Cardiac septum (tissue), 1 donor: ENCODE data around the gene BDP1. TPM values are rescaled to one million over a fixed set of nuclear protein-coding genes. Genes with fewer than 3 reads are reported as not detected.
"Not testable (repeated sequence)": the region's sequence is repeated elsewhere in the genome, so short reads cannot be mapped to it uniquely, and the experiment has no call there.

Source experiments
- DNase-seq: peaks from one replicate; pipeline ENCODE4 v3.0.0-alpha.2; 2020; ENCODE audit warnings: low spot score
- intact Hi-C: fragments of 100-400 bp; cut with DNase I; formaldehyde crosslinking; loops from one replicate; pipeline ENCODE4 v1.14.0; 2022
- total RNA-seq: library from RNA; stranded (reverse); fragmentation: NEBNext Ultra II Directional; extraction: Animal tissue kit (Norgen Biotek cat#: 25700); gene quantifications from one replicate; pipeline ENCODE4 v1.2.1, GENCODE V29; 2021
- donor health status: DM: no; HTN: no; CAD: no.

Gene BDP1
- total RNA-seq, 1 donor from 2014 or later = 18.4 TPM

DNA sequence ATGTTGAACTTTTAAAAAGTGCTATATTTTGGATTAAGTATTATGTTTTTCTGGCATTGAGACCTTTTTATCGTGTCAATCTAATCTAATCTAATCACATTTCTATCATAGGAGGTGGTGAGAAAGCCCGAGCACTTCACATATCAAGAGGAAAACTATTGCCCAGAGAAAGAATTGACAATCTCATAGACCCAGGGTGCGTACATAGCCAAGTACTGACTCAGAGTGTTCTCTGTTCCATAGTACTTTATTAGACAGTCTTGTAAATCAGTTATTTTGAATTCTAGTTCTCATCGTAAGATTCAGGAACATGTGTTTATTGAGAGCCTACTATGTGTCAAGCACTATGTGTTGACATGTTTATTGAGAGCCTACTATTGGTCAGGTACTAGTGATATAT is 140.7 kb downstream of the BDP1 start:
- intact Hi-C loops = no loop called here
- no peak for DNase-seq

DNA sequence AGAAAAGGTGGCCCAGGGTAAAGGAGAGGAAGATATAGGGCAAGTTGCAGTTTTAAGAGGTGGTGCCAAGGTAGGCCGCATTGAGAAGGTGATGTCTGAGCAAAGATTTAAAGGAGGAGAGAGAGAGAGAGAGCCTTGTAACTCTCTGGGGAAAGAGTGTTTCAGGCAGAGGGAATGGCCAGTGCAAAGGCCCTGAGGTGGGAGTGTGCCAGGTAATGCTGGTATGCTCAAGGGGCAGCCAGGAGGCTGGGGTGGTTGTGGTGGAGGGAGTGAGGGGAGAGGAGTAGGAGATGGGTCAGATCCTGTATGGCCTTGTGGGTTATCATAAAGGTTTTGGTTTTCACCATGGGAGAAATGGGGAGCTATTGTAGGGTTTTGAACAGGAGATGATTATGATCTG is 141.6 kb downstream of the BDP1 start:
- intact Hi-C loops = no loop called here

DNA sequence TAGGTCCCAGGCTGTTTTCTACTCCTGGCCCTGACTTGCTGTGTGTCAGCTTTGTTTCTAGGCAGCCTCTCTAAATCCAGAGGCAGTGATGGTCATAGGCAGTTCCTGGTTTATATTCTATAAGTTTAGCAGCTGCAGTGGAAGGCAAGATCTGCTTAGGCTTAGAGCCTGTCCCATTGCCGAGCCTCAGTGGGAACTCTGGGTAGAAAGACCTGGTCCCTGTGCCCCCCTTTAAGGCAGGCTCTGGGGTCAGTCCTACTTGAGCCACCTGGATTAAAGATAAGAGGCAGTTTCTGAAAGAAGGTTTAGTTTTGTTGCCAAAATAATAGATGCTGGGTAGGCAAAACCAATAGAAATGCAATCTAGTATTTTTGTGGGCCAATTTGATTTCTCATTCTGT is 145.3 kb downstream of the BDP1 start:
- intact Hi-C loops = no loop called here
- no peak for DNase-seq

More for the DNA sequence above, 141.6 kb downstream of the BDP1 start:
- no peak for DNase-seq

DNA sequence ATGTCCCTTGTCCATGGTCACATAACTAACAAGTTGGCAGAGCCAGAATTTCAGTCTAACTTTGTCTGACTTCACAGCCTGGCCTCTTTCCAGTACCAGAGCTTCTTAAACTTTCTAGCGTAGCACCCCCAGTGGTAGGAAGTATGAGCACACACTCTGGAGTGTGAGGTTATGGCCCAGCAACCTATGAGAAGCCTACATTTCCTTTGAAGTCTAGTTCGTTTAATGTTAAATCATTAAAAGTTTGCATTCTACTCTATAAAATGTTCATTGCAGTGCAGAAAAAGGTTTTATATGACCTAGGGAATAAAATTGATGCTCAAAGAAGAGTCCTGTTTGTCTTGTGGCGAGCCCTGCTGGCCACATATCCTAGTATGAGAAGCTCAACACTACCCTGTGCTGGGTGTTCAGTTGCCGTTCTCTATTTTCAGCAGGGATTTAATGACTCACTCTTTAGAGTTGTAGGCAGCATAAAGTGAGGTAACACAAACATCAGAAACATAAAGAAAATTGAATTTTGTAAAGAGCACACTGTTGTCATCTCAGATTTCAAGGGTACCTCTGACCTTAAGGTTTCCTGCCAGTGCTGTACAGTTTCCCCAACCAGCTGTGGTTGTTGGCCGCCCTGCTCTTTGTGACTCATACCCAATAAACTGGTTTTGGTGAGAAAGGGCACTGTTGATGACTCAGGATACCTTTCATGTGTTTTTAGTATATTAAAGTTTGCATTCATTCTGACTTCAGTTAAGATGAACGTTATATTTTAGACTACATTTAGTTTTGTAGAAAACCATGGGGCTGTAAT is 146.0 kb downstream of the BDP1 start:
- intact Hi-C loops = no loop called here
- no peak for DNase-seq

DNA sequence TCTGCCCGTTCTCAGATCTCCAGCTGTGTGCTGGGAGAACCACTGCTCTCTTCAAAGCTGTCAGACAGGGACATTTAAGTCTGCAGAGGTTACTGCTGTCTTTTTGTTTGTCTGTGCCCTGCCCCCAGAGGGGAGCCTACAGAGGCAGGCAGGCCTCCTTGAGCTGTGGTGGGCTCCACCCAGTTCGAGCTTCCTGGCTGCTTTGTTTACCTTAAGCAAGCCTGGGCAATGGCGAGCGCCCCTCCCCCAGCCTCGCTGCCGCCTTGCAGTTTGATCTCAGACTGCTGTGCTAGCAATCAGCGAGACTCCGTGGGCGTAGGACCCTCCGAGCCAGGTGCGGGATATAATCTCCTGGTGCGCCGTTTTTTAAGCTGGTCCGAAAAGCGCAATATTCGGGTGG is 154.5 kb downstream of the BDP1 start:
- DNase-seq, intact Hi-C loops: not testable (repeated sequence)

DNA sequence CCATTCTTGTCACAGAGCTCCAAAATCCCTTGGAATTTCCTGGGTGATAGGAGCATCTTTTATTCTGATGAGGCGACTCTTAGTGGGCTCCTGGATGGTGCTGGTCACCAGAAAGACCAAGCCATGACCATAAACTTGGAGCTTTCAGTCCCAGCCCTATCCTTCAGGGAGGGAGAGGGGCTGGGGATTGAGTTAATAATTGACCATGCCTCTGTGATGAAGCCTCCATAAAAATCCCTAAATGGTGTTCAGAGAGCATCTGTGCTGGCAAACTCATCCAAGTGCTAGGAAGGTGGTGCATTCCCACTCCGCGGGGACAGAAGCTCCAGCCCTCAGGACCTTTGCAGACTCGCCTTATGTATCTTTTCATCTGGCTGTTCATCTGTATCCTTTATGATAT is 160.4 kb downstream of the BDP1 start:
- DNase-seq = no peak
- intact Hi-C loops = no loop called here

Other genes with a start within 250 kb of the BDP1 start
- gene MCCC2, start 131.7 kb downstream of the BDP1 start, total RNA-seq = 85.6 TPM